Measurements from ENCODE around the gene KCNN3. TPM values are rescaled to one million over a fixed set of nuclear protein-coding genes. Genes with fewer than 3 reads are reported as not detected.

Gene KCNN3
- total RNA-seq, 1 donor from 2014 or later, result 4.3 TPM

- Mint-ChIP-seq H3K4me3 (no peak overlapping the region), H3K27ac (no peak overlapping the region), H3K9me3 (no peaks in the 10 kb centered on the region), H3K36me3 (peaks cover 2% of the 10 kb centered on the region), H3K4me1 (peaks cover 13% of the 10 kb centered on the region), H3K27me3 (ENCODE audit: insufficient read depth, low read depth) (peaks cover 9% of the 10 kb centered on the region)
- no peaks in the 10 kb centered on the region for H3K79me2 ChIP-seq (ENCODE audit: low read depth)
- no peak for DNase-seq (ENCODE audit: low spot score)
- H3F3A ChIP-seq (ENCODE audit: low read depth), result no peaks in the 10 kb centered on the region
- no peaks in the 10 kb centered on the region for H3K27me3 ChIP-seq
- no peak overlapping the region for H3K27ac ChIP-seq
- H3K4me1 ChIP-seq, result peaks cover 7% of the 10 kb centered on the region
- H3K9me3 ChIP-seq (ENCODE audit: low read depth), result no peaks in the 10 kb centered on the region
- no peak for TF ChIP-seq EZH2phosphoT487 (IDR thresholded peaks at IDR 0.05)
- H3K9ac ChIP-seq, result no peak overlapping the region
- H3K4me3 ChIP-seq, result no peak overlapping the region
- H3K4me2 ChIP-seq, result no peak overlapping the region
- no peaks in the 10 kb centered on the region for H4K20me1 ChIP-seq (ENCODE audit: low read depth)
- H2AFZ ChIP-seq (replicated peaks), result no peak overlapping the region
- H3K36me3 ChIP-seq, result no peaks in the 10 kb centered on the region
Observed at GRCh38 chr1:154706851-154707250, 163.2 kb downstream of the KCNN3 start.

GRCh38 chr1:154705544-154705943 is 164.5 kb downstream of the KCNN3 start:
- Histone ChIP-seq H3K36me3 (no peaks in the 10 kb centered on the region), H3K27me3 (no peaks in the 10 kb centered on the region), H3F3A (ENCODE audit: low read depth) (no peaks in the 10 kb centered on the region), H2AFZ (replicated peaks) (no peak overlapping the region), H3K27ac (no peak overlapping the region), H3K9me3 (ENCODE audit: low read depth) (no peaks in the 10 kb centered on the region), H3K4me3 (no peak overlapping the region), H3K4me2 (no peak overlapping the region), H3K4me1 (peaks cover 7% of the 10 kb centered on the region), H3K9ac (no peak overlapping the region), H3K79me2 (ENCODE audit: low read depth) (no peaks in the 10 kb centered on the region), H4K20me1 (ENCODE audit: low read depth) (no peaks in the 10 kb centered on the region)
- H3K36me3 Mint-ChIP-seq, result peaks cover 2% of the 10 kb centered on the region
- no peaks in the 10 kb centered on the region for H3K9me3 Mint-ChIP-seq
- TF ChIP-seq EZH2 (IDR thresholded peaks at IDR 0.05), result no peak
- H3K27ac Mint-ChIP-seq, result no peak overlapping the region
- DNase-seq (ENCODE audit: low spot score), result no peak
- H3K4me1 Mint-ChIP-seq, result peaks cover 13% of the 10 kb centered on the region
- no peak overlapping the region for H3K4me3 Mint-ChIP-seq
- peaks cover 9% of the 10 kb centered on the region for H3K27me3 Mint-ChIP-seq (ENCODE audit: insufficient read depth, low read depth)

GRCh38 chr1:154703170-154703569 is 166.9 kb downstream of the KCNN3 start:
- TF ChIP-seq CTCF (IDR thresholded peaks at IDR 0.05) (no peak), EZH2 (IDR thresholded peaks at IDR 0.05) (no peak), EZH2phosphoT487 (IDR thresholded peaks at IDR 0.05) (no peak)
- Histone ChIP-seq H2AFZ (replicated peaks) (no peak overlapping the region), H3K4me3 (no peak overlapping the region), H3K4me2 (no peak overlapping the region), H3K4me1 (peaks cover 5% of the 10 kb centered on the region), H3K27me3 (no peaks in the 10 kb centered on the region), H3F3A (ENCODE audit: low read depth) (no peaks in the 10 kb centered on the region), H3K79me2 (ENCODE audit: low read depth) (no peaks in the 10 kb centered on the region), H3K27ac (no peak overlapping the region), H4K20me1 (ENCODE audit: low read depth) (no peaks in the 10 kb centered on the region), H3K9ac (no peak overlapping the region), H3K36me3 (no peaks in the 10 kb centered on the region), H3K9me3 (ENCODE audit: low read depth) (no peaks in the 10 kb centered on the region)
- H3K4me1 Mint-ChIP-seq, result peaks cover 13% of the 10 kb centered on the region
- H3K27ac Mint-ChIP-seq, result no peak overlapping the region
- peak; percentile 53 for DNase-seq (ENCODE audit: low spot score)
- H3K36me3 Mint-ChIP-seq, result no peaks in the 10 kb centered on the region
- H3K9me3 Mint-ChIP-seq, result no peaks in the 10 kb centered on the region
- peaks cover 5% of the 10 kb centered on the region for H3K27me3 Mint-ChIP-seq (ENCODE audit: insufficient read depth, low read depth)
- no peak overlapping the region for H3K4me3 Mint-ChIP-seq

- peaks cover 5% of the 10 kb centered on the region for H3K27me3 Mint-ChIP-seq (ENCODE audit: insufficient read depth, low read depth)
- Histone ChIP-seq H3K36me3 (no peaks in the 10 kb centered on the region), H3K4me3 (no peak overlapping the region), H3K27me3 (no peaks in the 10 kb centered on the region), H3K4me1 (peaks cover 7% of the 10 kb centered on the region), H2AFZ (replicated peaks) (no peak overlapping the region), H3K9me3 (ENCODE audit: low read depth) (no peaks in the 10 kb centered on the region), H4K20me1 (ENCODE audit: low read depth) (no peaks in the 10 kb centered on the region), H3F3A (ENCODE audit: low read depth) (no peaks in the 10 kb centered on the region), H3K4me2 (peak overlapping the region; percentile 3), H3K9ac (no peak overlapping the region), H3K27ac (no peak overlapping the region), H3K79me2 (ENCODE audit: low read depth) (no peaks in the 10 kb centered on the region)
- H3K36me3 Mint-ChIP-seq, result no peaks in the 10 kb centered on the region
- peak; percentile 22 for DNase-seq (ENCODE audit: low spot score)
- no peak overlapping the region for H3K4me3 Mint-ChIP-seq
- TF ChIP-seq EZH2 (IDR thresholded peaks at IDR 0.05) (no peak), CTCF (IDR thresholded peaks at IDR 0.05) (no peak), EZH2phosphoT487 (IDR thresholded peaks at IDR 0.05) (no peak)
- peak overlapping the region; percentile 89 for H3K27ac Mint-ChIP-seq
- H3K9me3 Mint-ChIP-seq, result peaks cover 2% of the 10 kb centered on the region
- H3K4me1 Mint-ChIP-seq, result peaks cover 26% of the 10 kb centered on the region
Observed at GRCh38 chr1:154698320-154699096, 171.6 kb downstream of the KCNN3 start.
